Right renal pelvis (tissue), 4 donors: ENCODE data around the gene PLEKHG4B. TPM values are rescaled to one million over a fixed set of nuclear protein-coding genes. Genes with fewer than 3 reads are reported as not detected.
"Not testable (repeated sequence)": the region's sequence is repeated elsewhere in the genome, so short reads cannot be mapped to it uniquely, and the experiment has no call there.

Experiments
- DNase-seq, 4 donors: peaks; one replicate each; pipeline ENCODE4 v3.0.0-alpha.2; 2013; ENCODE audit warnings: low read depth in 4 of 4, low spot score in 3 of 4, missing footprints in 1 of 4
- polyA plus RNA-seq, 4 donors: library from polyadenylated mRNA; unstranded; fragments of 120-200 nt; gene quantifications; one replicate each; pipeline ENCODE4 v1.2.1, GENCODE V29; 2013; ENCODE audit not compliant: insufficient read length in 4 of 4

Gene PLEKHG4B, protein sequence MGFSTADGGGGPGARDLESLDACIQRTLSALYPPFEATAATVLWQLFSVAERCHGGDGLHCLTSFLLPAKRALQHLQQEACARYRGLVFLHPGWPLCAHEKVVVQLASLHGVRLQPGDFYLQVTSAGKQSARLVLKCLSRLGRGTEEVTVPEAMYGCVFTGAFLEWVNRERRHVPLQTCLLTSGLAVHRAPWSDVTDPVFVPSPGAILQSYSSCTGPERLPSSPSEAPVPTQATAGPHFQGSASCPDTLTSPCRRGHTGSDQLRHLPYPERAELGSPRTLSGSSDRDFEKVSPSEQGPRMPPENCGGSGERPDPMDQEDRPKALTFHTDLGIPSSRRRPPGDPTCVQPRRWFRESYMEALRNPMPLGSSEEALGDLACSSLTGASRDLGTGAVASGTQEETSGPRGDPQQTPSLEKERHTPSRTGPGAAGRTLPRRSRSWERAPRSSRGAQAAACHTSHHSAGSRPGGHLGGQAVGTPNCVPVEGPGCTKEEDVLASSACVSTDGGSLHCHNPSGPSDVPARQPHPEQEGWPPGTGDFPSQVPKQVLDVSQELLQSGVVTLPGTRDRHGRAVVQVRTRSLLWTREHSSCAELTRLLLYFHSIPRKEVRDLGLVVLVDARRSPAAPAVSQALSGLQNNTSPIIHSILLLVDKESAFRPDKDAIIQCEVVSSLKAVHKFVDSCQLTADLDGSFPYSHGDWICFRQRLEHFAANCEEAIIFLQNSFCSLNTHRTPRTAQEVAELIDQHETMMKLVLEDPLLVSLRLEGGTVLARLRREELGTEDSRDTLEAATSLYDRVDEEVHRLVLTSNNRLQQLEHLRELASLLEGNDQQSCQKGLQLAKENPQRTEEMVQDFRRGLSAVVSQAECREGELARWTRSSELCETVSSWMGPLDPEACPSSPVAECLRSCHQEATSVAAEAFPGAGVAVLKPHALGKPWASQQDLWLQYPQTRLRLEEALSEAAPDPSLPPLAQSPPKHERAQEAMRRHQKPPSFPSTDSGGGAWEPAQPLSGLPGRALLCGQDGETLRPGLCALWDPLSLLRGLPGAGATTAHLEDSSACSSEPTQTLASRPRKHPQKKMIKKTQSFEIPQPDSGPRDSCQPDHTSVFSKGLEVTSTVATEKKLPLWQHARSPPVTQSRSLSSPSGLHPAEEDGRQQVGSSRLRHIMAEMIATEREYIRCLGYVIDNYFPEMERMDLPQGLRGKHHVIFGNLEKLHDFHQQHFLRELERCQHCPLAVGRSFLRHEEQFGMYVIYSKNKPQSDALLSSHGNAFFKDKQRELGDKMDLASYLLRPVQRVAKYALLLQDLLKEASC (N-terminal part only)
- polyA plus RNA-seq = 10 to 100 TPM; 10.7 to 12.1 (median 11.5) TPM

DNA sequence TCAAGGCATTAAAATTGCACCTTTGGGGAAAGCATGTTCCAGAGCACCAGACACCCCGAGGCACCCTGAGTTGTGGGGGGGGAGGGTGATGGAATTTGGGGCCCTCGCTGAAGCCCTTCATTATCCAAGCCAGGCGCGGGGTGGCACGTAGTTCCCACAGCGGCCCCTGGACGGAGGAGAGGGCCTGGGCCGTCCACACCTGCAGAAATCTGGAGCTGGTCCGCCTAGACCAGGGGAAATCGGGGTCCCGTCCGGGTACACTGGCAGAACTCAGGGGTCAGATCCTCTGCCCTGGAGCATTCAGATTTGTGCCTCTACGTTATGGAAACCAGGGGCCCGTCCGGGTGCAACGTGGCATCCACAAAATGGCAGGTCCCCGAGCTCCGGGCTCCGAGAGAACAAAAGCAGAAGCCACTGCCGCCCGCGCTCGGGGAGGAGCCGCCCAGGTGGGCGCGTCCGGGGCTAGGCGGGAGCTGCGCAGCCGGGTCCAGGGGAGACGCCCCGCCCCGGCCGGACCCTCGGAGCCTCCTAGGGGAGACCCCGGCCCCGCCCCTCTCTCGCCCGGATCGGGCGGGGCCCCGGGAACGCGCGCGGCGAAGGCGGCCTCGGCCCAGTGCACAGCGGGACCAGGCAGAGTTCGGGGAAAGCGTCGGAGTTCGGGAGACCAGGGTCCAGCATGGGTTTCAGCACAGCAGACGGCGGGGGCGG, at the start of gene PLEKHG4B:
Gene PLEKHG4B (plus strand): TSS at position 613 of the 708 bp plus-strand sequence. CDS start 64 bp downstream, at position 677.
- peak; percentile 48 to 64 (median 56) for DNase-seq

DNA sequence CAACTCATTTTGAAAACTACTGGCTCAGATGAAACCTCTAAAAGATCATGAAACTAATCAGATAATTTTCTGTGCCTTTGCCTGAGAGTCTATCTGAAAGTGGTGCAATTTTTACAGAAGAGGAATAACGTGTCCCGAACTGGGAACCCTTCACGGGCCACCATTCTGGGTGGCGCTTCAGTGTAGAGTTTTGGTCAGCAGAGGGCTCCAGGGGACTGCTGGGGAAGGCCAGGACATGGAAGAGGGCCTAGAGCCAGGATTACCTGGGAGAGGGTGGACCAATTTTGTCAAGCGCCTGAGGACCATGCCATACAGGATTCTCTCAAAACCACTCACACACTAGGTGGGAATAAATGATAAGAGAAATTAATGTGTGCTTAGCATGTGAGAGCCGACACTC, 49.7 kb upstream of the PLEKHG4B start:
- no peak for DNase-seq

DNA sequence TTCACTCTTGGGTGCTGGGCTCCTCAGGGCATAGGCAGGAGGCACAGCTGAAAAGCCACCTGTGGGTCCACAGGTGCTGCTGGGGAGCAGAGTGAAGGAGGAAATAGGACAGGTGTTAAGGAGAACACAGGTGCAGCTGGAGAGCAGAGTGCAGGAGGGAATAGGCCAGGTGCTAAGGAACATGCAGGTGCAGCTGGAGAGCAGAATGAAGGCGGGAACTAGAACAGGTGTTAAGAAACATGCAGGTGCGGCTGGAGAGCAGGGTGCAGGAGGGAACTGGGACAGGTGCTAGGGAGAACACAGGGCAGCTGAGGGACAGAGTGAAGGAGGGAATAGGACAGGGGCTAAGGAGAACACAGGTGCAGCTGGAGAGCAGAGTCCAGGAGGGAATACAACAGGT, 43.8 kb upstream of the PLEKHG4B start:
- no peak for DNase-seq

DNA sequence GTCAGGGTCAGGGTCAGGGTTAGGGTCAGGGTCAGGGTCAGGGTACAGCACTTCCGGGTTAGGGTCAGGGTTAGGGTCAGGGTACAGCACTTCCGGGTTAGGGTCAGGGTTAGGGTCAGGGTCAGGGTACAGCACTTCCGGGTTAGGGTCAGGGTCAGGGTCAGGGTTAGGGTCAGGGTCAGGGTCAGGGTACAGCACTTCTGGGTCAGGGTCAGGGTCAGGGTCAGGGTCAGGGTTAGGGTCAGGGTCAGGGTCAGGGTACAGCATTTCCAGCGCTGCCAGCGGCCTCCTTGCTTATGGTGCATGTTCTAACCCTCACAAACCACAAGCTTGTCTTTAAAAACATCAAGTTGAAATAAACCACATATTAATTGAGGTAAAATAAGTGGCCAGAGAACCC, 42.4 kb upstream of the PLEKHG4B start:
- DNase-seq = not testable (repeated sequence)

DNA sequence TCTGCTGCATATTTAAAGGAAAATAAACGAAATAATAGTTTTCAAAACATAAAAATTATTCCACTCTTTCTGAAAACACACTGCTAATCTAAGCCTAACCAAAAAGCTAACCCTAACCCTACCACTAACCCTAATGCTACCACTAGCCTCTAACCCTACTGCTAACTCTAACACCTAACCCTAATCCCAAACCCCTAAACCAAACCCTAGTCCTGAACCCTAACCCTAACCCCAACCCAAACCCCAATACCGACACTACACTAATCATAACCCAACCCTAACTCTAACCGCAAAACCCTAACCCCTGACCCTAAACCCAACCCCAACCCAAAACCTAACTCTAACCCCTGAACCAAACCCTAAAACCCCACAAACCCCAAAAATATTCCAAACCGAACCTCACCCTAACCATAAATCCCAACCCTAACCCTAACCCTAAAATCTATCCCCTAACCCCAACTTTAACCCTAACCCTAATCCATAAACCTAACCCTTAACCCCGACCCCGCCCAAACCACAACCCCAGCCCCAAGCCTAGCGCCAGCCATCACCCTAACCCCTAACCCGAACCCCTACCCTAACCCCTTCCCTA, 41.9 kb upstream of the PLEKHG4B start:
- no peak for DNase-seq

DNA sequence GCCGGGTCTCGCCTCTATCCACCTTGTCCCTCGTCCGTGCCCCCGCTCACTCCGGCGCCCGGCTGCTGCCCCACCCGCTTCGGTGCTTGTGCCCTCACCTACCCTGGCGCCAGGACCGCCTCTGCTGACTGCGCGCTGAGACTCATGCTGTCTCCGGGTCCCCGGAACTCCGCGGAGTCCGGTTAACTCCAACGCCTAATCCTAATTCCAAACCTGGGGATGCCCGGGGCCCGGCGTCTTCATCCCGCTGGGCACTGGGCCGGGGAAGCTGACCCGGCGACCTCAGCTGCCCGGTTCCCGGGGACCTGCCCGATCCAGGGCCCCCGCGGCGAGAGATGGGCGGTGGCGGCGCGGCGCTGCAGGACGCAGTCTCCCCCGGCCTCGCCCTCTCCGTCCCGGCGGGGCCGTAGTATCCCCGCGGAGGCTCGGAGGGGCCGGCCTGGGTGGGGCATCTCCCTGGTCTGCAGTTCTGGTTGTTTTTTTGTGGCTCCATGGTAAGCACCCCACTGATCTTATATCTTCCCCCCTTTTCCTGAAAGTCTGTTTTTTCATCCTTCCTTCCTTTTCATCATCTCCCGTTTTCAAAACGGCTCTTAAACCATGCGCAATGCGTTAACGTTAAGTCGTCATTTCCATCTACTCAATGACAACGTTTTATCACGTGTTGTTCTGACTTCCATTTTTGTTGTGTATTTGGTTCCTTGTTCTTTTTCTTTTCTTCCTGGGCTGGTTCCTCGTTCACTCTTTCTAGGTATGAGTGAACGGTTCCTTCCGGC, 41.1 kb upstream of the PLEKHG4B start:
- no peak for DNase-seq

DNA sequence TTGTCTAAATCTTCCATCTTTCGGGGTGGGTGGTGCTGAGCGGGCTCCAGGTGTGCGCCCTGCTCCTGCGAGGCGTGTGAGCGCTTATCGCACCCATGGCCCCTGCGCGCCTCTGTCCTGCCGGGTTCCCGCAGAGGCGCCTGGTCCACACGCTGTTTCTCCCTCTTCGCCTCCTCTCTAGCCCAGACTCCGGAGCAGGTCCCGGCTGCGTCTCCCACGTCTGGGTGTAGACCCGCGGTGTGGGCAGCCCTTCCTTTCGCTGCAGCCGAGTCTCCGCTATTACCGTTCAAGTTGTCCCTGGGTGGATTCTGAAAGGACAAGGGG, 40.5 kb upstream of the PLEKHG4B start:
- DNase-seq = no peak

DNA sequence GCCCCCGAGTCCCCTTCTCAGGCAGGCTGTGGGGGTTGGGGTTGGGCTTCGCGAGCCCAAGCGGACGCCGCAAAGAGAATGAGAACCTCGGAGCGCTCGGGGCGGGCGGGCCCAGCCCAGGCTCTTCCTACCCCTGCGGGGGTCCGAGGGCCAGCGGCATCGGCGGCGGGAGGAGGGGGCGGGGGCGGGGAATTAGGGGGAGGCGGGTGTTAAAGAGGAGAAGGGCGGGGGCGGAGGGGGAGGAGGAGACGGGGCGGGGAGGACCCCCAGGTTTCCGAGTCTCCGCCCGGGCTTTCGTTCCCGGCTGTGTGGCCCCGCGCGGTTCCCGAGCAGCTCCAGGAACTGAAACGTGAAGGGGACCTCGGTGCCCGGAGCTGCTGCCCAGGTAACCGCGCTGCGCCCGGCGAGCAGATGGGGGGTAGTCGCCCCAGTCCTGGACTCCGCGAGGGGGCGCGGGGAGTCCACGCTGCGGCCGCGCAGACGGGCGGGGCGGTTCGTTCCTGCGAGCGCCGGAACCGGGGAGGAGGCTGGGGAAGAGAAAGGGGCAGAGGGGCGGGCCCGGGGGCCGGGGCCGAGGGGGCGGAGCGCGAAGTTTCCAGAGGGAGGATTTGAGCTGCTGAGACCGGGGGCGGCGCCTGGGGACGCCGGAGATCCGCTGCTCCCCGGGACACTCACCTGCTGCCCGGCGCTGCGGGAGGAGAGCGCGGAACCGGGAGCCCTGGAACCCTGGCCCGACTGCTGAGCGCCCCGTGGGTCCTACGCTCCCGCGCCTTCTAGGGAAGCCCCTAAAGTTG, 38.4 kb upstream of the PLEKHG4B start:
- DNase-seq = peak; percentile 18 to 31 (median 22)

DNA sequence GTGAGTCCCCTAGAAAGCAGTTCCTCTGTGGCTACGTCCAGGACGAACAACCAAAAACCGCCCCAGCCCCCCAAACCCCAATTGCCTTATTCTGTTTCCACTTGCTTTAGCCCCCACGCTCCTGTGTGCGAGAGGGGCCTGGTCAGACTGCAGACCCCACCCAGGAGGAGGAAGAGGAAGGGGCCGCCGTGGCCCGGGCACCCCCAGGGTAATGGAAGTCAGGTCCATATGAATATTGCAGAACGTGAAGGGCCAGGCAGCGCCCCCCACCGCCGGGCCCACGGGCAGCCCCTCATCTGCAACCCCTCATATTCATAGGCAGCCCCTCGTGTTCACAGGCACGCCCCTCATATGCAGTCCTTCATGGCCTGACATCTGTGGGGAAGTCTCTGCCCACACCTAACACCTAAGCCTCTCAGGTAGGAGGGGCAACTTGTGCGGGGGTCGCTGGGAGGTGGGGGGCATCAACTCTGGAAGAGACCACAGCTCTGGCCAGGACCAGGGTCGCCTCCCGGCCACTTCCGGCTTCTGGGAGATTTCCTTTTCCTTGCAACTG, 37.7 kb upstream of the PLEKHG4B start:
- DNase-seq = no peak

DNA sequence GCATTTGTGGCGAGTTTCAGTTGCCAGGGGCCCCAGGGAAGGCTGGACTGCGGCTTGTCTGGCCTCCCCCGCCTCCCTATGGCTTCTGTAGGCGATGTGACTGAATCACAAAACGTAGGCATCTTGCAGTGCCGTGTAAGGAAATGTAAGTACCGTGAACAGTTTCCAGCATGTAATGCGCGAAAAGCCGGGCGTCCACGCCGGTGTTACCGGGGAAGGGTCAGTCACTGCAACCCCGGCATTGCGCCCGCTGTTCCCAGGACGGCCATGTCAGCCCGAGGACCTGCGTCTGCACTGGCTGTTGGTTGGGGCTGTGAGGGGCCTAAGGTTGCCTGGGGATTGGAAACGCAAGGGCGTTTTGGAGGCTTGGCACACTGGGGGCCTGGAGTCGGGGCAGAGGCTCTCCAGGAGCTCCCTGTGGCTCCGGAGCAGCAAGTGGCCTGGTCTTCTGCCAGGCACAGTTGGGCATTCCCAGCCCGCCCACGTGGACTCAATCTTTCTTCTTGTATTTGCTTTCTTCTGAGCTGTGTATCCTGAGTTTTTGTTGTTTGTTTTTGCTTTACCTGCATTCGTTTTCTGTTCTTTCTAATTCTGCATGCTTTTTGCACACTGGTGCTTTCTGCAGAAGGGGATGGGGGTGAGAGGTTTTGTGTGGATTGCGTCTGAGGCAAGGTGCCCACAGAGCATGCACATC, 36.9 kb upstream of the PLEKHG4B start:
- DNase-seq = no peak

DNA sequence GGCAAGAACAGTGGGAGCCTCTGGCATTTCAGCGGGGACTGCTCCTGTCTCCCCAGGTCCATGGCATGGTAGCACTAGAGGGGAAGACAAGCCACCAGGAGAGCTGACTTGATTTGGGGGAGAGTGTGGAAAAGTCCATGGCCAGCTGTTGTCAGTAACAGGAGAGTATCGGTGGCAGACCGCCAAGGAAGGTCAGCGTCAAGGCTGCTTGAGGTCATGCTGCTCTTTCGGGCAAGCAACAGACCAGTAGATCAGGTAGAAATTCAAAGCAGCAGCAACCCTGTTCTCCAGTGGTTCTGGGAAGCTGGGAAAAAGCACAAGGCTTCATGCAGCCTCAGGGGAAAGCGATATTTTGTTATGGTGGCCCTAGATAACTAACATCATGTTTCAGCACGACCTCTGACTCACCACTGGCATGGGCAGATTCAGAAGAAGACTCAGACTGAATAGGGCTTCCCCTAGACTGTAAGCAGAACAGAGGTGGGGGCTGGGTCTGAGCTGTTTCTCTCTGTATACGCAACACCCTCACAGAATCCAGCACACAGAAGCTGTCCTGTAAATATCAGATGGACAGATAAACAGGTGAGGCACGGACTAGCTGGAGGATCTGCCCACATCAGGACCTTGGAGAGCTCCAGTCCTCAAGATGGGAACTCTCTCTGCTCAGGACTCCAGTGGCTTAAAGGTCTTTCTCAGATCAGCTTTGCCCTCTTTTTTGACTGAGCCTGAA, 35.2 kb upstream of the PLEKHG4B start:
- peak; percentile 49 to 59 (median 55) for DNase-seq

DNA sequence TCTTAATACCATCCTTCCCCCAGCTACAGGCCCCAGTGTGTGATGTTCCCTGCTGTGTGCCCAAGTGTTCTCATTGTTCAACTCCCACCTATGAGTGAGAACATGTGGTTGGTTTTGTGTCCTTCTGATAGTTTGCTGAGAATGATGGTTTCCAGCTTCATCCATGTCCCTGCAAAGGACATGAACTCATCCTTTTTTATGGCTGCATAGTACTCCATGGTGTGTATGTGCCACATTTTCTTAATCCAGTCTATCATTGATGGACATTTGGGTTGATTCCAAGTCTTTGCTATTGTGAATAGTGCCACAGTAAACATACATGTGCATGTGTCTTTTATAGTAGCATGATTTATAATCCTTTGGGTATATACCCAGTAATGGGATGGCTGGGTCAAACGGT, 31.7 kb upstream of the PLEKHG4B start:
- DNase-seq = not testable (repeated sequence)

DNA sequence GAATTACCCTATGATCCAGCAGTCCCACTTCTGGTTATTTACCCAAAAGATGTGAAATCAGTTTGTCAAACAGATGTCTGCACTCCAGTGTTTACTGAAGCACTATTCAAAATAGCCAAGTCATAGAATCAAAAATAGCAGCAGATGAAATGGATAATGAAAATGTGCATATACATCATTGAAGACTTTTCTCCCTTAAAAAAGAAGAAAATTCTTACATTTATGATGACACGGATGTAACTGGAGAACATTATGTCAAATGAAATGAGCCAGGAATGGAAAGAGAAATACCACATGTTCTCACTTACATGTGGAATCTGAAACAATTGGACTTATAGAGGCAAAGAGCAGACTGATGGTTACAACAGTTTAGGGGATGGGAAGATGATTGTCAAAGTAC, 21.5 kb upstream of the PLEKHG4B start:
- no peak for DNase-seq

DNA sequence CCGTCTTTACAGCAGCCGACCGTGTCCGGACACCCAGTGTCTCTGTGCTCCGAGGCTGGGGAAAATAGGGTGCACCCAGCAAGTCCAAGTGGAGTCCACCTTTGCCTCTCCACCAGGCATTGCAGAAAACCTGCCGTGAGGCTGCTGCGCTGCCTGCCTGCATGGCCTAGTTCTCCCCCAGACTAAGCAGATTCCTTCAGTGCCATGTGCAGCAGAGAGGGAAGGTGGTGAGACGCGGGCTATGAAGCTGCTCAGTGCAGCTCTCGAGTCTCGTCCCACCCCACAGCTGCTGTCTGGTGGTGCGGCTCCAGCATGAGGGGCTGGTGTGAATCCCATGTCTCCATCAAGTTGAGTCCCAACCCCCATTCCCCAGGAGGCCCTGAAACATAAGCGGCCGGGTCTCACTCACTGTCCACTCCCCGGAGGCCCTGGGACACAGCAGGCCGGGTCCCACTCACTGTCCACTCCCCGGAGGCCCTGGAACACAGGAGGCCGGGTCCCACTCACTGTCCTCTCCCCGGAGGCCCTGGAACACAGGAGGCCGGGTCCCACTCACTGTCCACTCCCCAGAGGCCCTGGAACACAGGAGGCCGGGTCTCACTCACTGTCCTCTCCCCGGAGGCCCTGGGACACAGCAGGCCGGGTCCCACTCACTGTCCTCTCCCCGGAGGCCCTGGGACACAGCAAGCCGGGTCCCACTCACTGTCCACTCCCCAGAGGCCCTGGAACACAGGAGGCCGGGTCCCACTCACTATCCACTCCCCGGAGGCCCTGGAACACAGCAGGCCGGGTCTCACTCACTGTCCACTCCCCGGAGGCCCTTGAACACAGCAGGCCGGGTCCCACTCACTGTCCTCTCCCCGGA, 19.4 kb upstream of the PLEKHG4B start:
- not testable (repeated sequence) for DNase-seq

DNA sequence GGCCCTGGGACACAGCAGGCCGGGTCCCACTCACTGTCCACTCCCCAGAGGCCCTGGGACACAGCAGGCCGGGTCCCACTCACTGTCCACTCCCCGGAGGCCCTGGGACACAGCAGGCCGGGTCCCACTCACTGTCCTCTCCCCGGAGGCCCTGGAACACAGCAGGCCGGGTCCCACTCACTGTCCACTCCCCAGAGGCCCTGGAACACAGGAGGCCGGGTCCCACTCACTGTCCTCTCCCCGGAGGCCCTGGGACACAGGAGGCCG, 18.9 kb upstream of the PLEKHG4B start:
- DNase-seq = not testable (repeated sequence)
